Body of pancreas (tissue), 4 donors: ENCODE measurements around the gene OR10A6. TPM values are rescaled to one million over a fixed set of nuclear protein-coding genes. Genes with fewer than 3 reads are reported as not detected.

Experiments
- ATAC-seq: fragments of 150-250 bp; one replicate; pipeline ENCODE4 v1.9.1; 2016
- DNase-seq, 4 donors: peaks; one replicate each; pipeline ENCODE4 v3.0.0-alpha.2; 2019
- H3K27ac ChIP-seq, 4 donors: fragments of 200-600 bp; sonication (generic); 1 replicate in 3 of 4; 2 replicates in 1 of 4; pipeline versions ENCODE4 v1.5.1 to v1.6.1; 2016 to 2019; ENCODE audit warnings: mild to moderate bottlenecking in 1 of 4, mixed read lengths in 1 of 4, moderate library complexity in 1 of 4
- H3K27me3 ChIP-seq, 2 donors: fragments of 200-600 bp; sonication (generic); one replicate each; pipeline ENCODE4 v1.6.0; 2016; ENCODE audit warnings: mild to moderate bottlenecking in 1 of 2
- H3K36me3 ChIP-seq, 2 donors: fragments of 200-600 bp; sonication (generic); replicated peaks in 1 of 2; 2 replicates each; pipeline ENCODE4 v1.5.1; 2016; ENCODE audit warnings: low read depth in 2 of 2; ENCODE audit not compliant: insufficient read depth in 1 of 2
- H3K4me1 ChIP-seq: fragments of 200-600 bp; sonication (generic); one replicate; pipeline ENCODE4 v1.6.0; 2016
- H3K4me3 ChIP-seq, 2 donors: fragments of 200-600 bp; sonication (generic); 1 replicate in 1 of 2; 2 replicates in 1 of 2; pipeline ENCODE4 v1.5.1; 2016 to 2019
- H3K9me3 ChIP-seq, 3 donors: fragments of 200-600 bp; sonication (generic); 1 replicate in 2 of 3; 2 replicates in 1 of 3; pipeline ENCODE4 v1.5.1; 2016
- POLR2A ChIP-seq, 3 donors: fragments of 450-650 bp; IDR thresholded peaks; one replicate each; pipeline ENCODE4 v1.6.1; 2016; ENCODE audit warnings: antibody characterized with exemption in 3 of 3, mild to moderate bottlenecking in 2 of 3
- WGBS, 2 donors: methylation state at CpG; one replicate each; pipeline ENCODE4 v1.1.5; 2017; 5-methylcytosine and 5-hydroxymethylcytosine counted together
- intact Hi-C: fragments of 100-400 bp; cut with DNase I; formaldehyde crosslinking; loops from one replicate; pipeline ENCODE4 v1.15.1; 2023
- total RNA-seq, 2 donors: library from RNA; depleted of rRNA; stranded (reverse); fragments of >200 nt; gene quantifications; one replicate each; pipeline ENCODE4 v1.1.0, GENCODE V29; 2016
- TF ChIP-seq, protein P1 (sequence below), 7 experiments: fragments of 450-650 bp in 4 of 7; fragments of 200-600 bp in 3 of 7; sonication (generic) in 3 of 7; IDR thresholded peaks; one replicate each; pipeline ENCODE4 v1.5.1; 2016 to 2019; ENCODE audit warnings: antibody characterized with exemption in 7 of 7

The OR10A6 gene
- total RNA-seq, 2 donors from 2014 or later: not detected

DNA sequence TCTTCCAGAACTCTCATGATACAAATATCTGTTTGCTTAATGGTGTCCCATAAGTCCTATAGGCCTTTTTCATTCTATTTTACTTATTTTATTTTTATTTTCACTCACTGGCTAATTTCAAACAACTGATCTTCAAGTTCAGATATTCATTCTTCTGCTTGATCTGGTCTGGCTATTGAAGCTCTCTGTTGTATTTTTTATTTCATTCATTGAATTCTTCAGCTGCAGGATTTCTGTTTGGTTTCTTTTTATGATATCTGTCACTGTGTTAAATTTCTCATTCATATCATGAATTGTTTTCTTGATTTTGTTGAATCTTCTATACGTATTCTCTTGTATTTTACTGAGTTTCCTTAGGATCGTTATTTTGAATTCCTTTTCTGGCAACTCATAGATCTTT is 13.1 kb upstream of the OR10A6 start:
- no peaks in the 10 kb centered on the region for H3K36me3 ChIP-seq
- 78 to 90% methylated on average over 2 of the region's 2 CpGs for WGBS, 2 donors
- TF ChIP-seq, protein P1, sequence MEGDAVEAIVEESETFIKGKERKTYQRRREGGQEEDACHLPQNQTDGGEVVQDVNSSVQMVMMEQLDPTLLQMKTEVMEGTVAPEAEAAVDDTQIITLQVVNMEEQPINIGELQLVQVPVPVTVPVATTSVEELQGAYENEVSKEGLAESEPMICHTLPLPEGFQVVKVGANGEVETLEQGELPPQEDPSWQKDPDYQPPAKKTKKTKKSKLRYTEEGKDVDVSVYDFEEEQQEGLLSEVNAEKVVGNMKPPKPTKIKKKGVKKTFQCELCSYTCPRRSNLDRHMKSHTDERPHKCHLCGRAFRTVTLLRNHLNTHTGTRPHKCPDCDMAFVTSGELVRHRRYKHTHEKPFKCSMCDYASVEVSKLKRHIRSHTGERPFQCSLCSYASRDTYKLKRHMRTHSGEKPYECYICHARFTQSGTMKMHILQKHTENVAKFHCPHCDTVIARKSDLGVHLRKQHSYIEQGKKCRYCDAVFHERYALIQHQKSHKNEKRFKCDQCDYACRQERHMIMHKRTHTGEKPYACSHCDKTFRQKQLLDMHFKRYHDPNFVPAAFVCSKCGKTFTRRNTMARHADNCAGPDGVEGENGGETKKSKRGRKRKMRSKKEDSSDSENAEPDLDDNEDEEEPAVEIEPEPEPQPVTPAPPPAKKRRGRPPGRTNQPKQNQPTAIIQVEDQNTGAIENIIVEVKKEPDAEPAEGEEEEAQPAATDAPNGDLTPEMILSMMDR (IDR thresholded peaks at IDR 0.05): no peak
- no peak for TF ChIP-seq POLR2A (IDR thresholded peaks at IDR 0.05)
- H3K9me3 ChIP-seq: peaks cover 0 to 14% (median 0%) of the 10 kb centered on the region in 3 donors
- no peak overlapping the region for H3K27ac ChIP-seq
- no peaks in the 10 kb centered on the region for H3K4me1 ChIP-seq
- no peak for DNase-seq
- no peaks in the 10 kb centered on the region for H3K27me3 ChIP-seq
- ATAC-seq: no peak
- H3K4me3 ChIP-seq: no peak overlapping the region
- intact Hi-C loops: no loop called here

DNA sequence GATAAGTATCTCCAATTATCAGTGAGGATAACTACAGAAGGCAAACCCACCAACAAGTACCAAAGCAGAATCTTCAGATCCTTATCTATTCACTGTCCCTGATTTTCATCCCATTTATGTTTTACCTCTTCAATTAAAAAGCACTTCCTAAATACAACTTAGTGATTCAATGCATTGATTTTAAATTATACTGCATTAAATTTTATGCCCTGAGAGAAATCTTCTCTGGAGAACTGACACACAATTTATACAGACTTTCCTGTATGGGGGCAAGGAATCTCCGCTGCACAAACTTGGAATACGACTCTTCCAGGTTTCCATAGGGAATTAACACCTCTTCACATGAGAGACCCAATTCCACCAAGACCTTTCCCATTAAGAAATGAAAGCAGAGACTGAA is 10.5 kb upstream of the OR10A6 start, which contains the start of gene OR10A3:
Gene OR10A3 (minus strand): TSS at position 101 of the 400 bp plus-strand sequence. CDS start 2,188 bp downstream, outside the sequence.
- peaks cover 0 to 14% (median 0%) of the 10 kb centered on the region in 3 donors for H3K9me3 ChIP-seq
- ATAC-seq: no peak
- no peaks in the 10 kb centered on the region for H3K27me3 ChIP-seq
- H3K4me3 ChIP-seq: no peak within 1 kb of the TSS
- TF ChIP-seq, protein P1 (IDR thresholded peaks at IDR 0.05): no peak
- TF ChIP-seq POLR2A (IDR thresholded peaks at IDR 0.05): no peak
- no peaks in the 10 kb centered on the region for H3K36me3 ChIP-seq
- no peak for DNase-seq
- H3K4me1 ChIP-seq: peaks cover 12% of the 10 kb centered on the region
- no peak within 1 kb of the TSS for H3K27ac ChIP-seq
- WGBS, 2 donors: 83 to 88% methylated on average over 2 of the region's 2 CpGs
- intact Hi-C loops: no loop called here

DNA sequence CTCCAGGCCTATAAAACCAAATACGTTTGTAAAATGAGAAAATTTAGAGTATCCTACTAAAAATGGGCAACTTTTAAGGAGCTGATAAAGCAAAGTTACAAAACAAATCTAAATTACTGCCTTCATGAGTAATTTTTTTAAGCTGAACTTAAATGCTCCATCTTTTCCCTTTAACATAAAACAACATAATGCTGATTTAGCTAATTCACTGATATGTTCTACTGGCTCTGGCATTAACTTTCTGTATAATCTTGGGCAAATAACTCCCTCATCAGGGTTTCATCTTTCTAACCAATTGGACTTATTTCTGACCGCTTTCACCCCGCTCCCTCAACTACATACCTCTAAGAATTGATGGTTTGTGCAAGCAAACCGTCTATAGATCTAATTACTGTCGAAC is 10.1 kb upstream of the OR10A6 start:
- peaks cover 0 to 14% (median 0%) of the 10 kb centered on the region in 3 donors for H3K9me3 ChIP-seq
- H3K4me1 ChIP-seq: peaks cover 17% of the 10 kb centered on the region
- no peaks in the 10 kb centered on the region for H3K27me3 ChIP-seq
- intact Hi-C loops: no loop called here
- H3K27ac ChIP-seq: no peak overlapping the region
- H3K4me3 ChIP-seq: no peak overlapping the region
- DNase-seq: no peak
- WGBS, 2 donors: 51 to 65% methylated on average over 5 of the region's 5 CpGs
- TF ChIP-seq, protein P1 (IDR thresholded peaks at IDR 0.05): no peak
- TF ChIP-seq POLR2A (IDR thresholded peaks at IDR 0.05): no peak
- ATAC-seq: no peak
- no peaks in the 10 kb centered on the region for H3K36me3 ChIP-seq

DNA sequence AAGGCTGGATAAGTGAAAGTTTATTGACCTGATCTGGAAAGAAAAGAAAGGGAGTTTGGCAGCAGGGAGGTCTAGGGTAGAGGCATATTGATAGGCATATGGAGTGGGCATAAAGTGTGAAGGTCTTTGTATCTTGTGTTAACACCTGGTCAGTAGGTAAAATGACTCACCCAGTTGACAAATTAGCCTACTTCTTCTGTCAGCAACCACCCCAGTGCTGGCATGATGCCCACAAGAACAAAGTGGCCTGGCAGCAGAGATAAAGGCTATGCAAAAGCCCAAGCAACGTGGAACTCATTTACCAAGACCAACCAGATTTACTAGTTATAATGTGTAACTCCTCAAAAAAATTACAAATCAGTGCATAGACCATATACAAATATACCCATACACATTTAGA is 5.5 kb upstream of the OR10A6 start:
- Histone ChIP-seq H3K36me3 (no peaks in the 10 kb centered on the region), H3K9me3 (no peaks in the 10 kb centered on the region), H3K4me1 (peaks cover 23% of the 10 kb centered on the region), H3K4me3 (no peak overlapping the region), H3K27me3 (no peaks in the 10 kb centered on the region), H3K27ac (peak overlapping the region; percentile 65 to 89 (median 84))
- ATAC-seq: peak; percentile 99
- TF ChIP-seq, protein P1 (IDR thresholded peaks at IDR 0.05): no peak
- no peak for TF ChIP-seq POLR2A (IDR thresholded peaks at IDR 0.05)
- DNase-seq: peak; percentile 95 to 97 (median 97)
- 3 to 10% methylated on average over 1 of the region's 1 CpG for WGBS, 2 donors
- intact Hi-C loops: no loop called here

DNA sequence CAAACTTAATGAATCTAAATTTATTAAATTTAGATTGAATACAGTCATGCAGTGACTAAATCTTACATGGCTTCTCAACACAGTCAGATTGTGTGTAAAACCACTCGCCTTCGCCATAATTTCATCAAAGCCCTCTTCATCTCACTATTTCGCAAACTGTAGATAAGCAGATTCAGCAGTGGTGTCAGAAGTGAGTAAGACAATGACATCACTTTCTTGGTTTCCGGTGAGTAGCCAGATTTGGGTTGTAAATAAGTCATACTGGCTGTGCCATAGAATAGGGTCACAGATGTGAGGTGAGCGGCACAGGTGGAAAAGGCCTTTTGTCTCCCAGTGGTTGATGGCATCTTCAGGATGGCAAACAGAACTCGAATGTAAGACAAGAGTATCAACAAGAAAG is 3.4 kb downstream of the OR10A6 start:
- H3K9me3 ChIP-seq: peaks cover 0 to 4% (median 0%) of the 10 kb centered on the region in 3 donors
- intact Hi-C loops: no loop called here
- H3K4me1 ChIP-seq: peaks cover 8% of the 10 kb centered on the region
- DNase-seq (no peak), ATAC-seq (no peak)
- H3K36me3 ChIP-seq: no peaks in the 10 kb centered on the region
- 82 to 87% methylated on average over 6 of the region's 6 CpGs for WGBS, 2 donors
- no peaks in the 10 kb centered on the region for H3K27me3 ChIP-seq
- no peak overlapping the region for H3K27ac ChIP-seq
- no peak overlapping the region for H3K4me3 ChIP-seq
- TF ChIP-seq, protein P1 (IDR thresholded peaks at IDR 0.05): no peak
- no peak for TF ChIP-seq POLR2A (IDR thresholded peaks at IDR 0.05)
